B cell (primary cell): ENCODE measurements around the gene MYEF2.

Experiments used
- EZH2 ChIP-seq: IDR thresholded peaks from 2 replicates; pipeline ENCODE4 v1.6.1; 2012; ENCODE audit warnings: borderline replicate concordance, low read depth, mild to moderate bottlenecking, moderate library complexity, low read length; ENCODE audit not compliant: insufficient read depth, poor library complexity, severe bottlenecking
- TF ChIP-seq, protein P1 (sequence below): fragments of 200-600 bp; IDR thresholded peaks from one replicate; pipeline ENCODE4 v1.8.0; 2022; ENCODE audit warnings: antibody characterized with exemption, mild to moderate bottlenecking

DNA sequence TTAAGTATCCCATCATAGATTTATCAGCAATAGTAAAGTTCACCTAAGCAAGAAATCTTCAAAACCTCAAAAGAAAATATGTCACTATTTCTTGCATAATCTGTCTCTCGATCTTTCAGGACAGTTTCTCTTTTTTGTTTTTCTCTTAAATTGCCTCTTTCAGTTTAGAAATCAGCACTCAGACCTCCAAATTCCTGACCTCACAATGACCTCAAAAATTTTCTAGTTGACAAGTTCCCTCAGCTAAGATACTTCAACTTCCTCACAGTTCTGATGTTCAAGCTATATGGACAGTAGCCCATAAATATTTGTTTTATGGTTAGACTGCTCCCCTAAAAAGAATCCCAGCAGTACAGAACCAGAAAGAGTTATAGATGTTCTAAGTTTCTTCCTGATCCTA is 33.2 kb downstream of the MYEF2 start:
- TF ChIP-seq, protein P1, sequence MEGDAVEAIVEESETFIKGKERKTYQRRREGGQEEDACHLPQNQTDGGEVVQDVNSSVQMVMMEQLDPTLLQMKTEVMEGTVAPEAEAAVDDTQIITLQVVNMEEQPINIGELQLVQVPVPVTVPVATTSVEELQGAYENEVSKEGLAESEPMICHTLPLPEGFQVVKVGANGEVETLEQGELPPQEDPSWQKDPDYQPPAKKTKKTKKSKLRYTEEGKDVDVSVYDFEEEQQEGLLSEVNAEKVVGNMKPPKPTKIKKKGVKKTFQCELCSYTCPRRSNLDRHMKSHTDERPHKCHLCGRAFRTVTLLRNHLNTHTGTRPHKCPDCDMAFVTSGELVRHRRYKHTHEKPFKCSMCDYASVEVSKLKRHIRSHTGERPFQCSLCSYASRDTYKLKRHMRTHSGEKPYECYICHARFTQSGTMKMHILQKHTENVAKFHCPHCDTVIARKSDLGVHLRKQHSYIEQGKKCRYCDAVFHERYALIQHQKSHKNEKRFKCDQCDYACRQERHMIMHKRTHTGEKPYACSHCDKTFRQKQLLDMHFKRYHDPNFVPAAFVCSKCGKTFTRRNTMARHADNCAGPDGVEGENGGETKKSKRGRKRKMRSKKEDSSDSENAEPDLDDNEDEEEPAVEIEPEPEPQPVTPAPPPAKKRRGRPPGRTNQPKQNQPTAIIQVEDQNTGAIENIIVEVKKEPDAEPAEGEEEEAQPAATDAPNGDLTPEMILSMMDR, result no peak
- no peak for TF ChIP-seq EZH2
